Adrenal gland (tissue), 12 donors: ENCODE measurements around the gene IQGAP2. TPM values are rescaled to one million over a fixed set of nuclear protein-coding genes. Genes with fewer than 3 reads are reported as not detected.

Source experiments
- DNase-seq, 7 donors: peaks; one replicate each; pipeline ENCODE4 v3.0.0-alpha.2; 2019 to 2020
- H3K27ac ChIP-seq, 5 donors: fragments of 200-600 bp; sonication (generic) in 4 of 5; 1 replicate in 3 of 5; 2 replicates in 2 of 5; pipeline versions ENCODE4 v1.5.1 to v1.8.0; 2016 to 2020; ENCODE audit warnings: mild to moderate bottlenecking in 1 of 5
- H3K27me3 ChIP-seq: fragments of 200-600 bp; 2 replicates; pipeline ENCODE4 v1.8.0; 2021
- H3K36me3 ChIP-seq, 2 donors: fragments of 200-600 bp; replicated peaks in 1 of 2; 1 replicate in 1 of 2; 2 replicates in 1 of 2; pipeline versions ENCODE4 v1.5.1 to v1.8.0; 2018 to 2022
- H3K4me1 ChIP-seq, 2 donors: fragments of 200-600 bp; replicated peaks in 1 of 2; 1 replicate in 1 of 2; 2 replicates in 1 of 2; pipeline versions ENCODE4 v1.5.1 to v1.8.0; 2018 to 2021
- H3K4me3 ChIP-seq, 4 donors: fragments of 200-600 bp; sonication (generic) in 3 of 4; one replicate each; pipeline ENCODE4 v1.5.1; 2016 to 2018
- H3K9me3 ChIP-seq, 3 donors: fragments of 200-600 bp; sonication (generic) in 1 of 3; replicated peaks in 1 of 3; 1 replicate in 2 of 3; 2 replicates in 1 of 3; pipeline versions ENCODE4 v1.5.1 to v1.8.0; 2016 to 2021
- POLR2A ChIP-seq, 2 donors: fragments of 450-650 bp; IDR thresholded peaks; one replicate each; pipeline ENCODE4 v1.6.1; 2017; ENCODE audit warnings: antibody characterized with exemption in 2 of 2, mild to moderate bottlenecking in 2 of 2, moderate library complexity in 1 of 2
- WGBS, 4 donors: extraction: QIAGEN DNeasy Blood & Tissue Kit in 2 of 4; methylation state at CpG; one replicate each; pipeline versions ENCODE4 v1.1.5 to v1.1.7; 2013 to 2017; 5-methylcytosine and 5-hydroxymethylcytosine counted together
- intact Hi-C, 2 donors: fragments of 100-400 bp; cut with DNase I; formaldehyde crosslinking; loops; one replicate each; pipeline versions ENCODE4 v1.14.1 to v1.15.0; 2022 to 2023
- polyA plus RNA-seq, 3 donors: library from polyadenylated mRNA; stranded (reverse); fragments of 200-250 nt in 2 of 3; fragments of 350-450 nt in 1 of 3; fragmentation: Illumina TruSeq in 1 of 3; extraction: RNeasy Lipid Tissue Mini Kit (QIAGEN cat#74804) in 1 of 3; gene quantifications; one replicate each; pipeline ENCODE4 v1.2.3, GENCODE V29; 2013 to 2014
- total RNA-seq, 9 donors: library from RNA; depleted of rRNA in 4 of 9; stranded (reverse); fragments of >200 nt in 4 of 9; fragments of 120-200 nt in 1 of 9; fragmentation: NEBNext Ultra II Directional in 1 of 9; extraction: Animal tissue kit (Norgen Biotek cat#: 25700) in 1 of 9; gene quantifications; one replicate each; pipeline versions ENCODE4 v1.1.0 to v1.2.4, GENCODE V29; 2013 to 2023
- TF ChIP-seq, protein P1 (sequence below), 6 experiments: fragments of 450-650 bp in 4 of 6; fragments of 200-600 bp in 2 of 6; sonication (generic) in 1 of 6; IDR thresholded peaks; 1 replicate in 5 of 6; 2 replicates in 1 of 6; pipeline versions ENCODE4 v1.5.1 to v1.8.0; 2016 to 2021; ENCODE audit warnings: antibody characterized with exemption in 6 of 6, mild to moderate bottlenecking in 2 of 6, moderate library complexity in 1 of 6
- donor health status: healthy with polysubstance abuse.
- donor health status: Bipolar disorder and iron deficiency.
- donor health status: DM: yes; HTN: yes; CAD: no.
- donor health status: DM: no; HTN: no; CAD: no.
- donor health status: DM: no; HTN: no; CAD: no.
- donor health status: DM: yes; HTN: yes; CAD: no.

The IQGAP2 gene
- total and polyA plus RNA-seq, 12 donors = 14.9 to 77.3 (median 36.1) TPM

DNA sequence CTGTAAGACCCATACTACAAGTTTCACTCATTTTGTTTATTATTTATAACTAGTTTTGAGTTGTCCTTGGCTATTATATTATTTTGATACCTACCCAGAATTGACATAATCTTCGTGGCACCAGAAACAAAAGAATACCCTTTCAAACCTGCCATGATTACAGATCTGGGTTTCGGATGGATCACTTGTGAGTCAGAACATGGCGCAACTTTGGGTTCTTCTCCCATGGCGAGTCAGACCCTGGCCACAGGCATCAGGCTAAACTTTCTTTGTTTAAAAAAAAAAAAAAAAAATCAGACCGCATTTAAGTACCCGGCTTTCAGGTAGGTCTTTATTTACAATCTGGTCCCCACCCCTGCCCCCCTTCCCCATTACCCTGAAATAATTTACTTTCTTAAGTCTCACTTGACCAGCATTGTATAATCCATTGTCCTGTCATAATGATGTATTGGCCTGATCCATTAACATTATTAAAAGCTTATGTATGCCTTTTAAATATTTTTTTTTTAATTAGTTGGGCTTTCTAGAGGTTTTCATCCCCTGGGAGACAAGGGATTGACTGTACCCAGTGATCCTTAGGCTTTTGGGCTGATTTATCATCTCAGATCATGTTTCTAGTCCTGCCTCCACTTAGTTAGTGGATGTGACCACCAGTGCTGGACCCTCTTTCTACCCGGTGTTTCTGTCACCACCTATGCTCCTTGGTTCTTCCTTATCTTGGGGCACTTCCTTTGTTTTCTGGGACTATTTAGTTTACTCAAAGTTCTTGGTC lies 176.3 kb downstream of the IQGAP2 start:
- intact Hi-C loops = loop anchor here in 1 of 2 donors (10.0 kb wide), 1 partner anchor 245 kb away; no protein-coding TSS in a partner anchor
- peak in 1 of 7 donors; percentile 12 for DNase-seq
- no peak overlapping the region for H3K27ac ChIP-seq
- H3K9me3 ChIP-seq = no peaks in the 10 kb centered on the region
- H3K4me3 ChIP-seq = no peak overlapping the region
- no peaks in the 10 kb centered on the region for H3K36me3 ChIP-seq
- H3K4me1 ChIP-seq = peaks cover 9 to 23% of the 10 kb centered on the region in 2 donors
- TF ChIP-seq POLR2A (IDR thresholded peaks at IDR 0.05) = no peak
- TF ChIP-seq, protein P1, sequence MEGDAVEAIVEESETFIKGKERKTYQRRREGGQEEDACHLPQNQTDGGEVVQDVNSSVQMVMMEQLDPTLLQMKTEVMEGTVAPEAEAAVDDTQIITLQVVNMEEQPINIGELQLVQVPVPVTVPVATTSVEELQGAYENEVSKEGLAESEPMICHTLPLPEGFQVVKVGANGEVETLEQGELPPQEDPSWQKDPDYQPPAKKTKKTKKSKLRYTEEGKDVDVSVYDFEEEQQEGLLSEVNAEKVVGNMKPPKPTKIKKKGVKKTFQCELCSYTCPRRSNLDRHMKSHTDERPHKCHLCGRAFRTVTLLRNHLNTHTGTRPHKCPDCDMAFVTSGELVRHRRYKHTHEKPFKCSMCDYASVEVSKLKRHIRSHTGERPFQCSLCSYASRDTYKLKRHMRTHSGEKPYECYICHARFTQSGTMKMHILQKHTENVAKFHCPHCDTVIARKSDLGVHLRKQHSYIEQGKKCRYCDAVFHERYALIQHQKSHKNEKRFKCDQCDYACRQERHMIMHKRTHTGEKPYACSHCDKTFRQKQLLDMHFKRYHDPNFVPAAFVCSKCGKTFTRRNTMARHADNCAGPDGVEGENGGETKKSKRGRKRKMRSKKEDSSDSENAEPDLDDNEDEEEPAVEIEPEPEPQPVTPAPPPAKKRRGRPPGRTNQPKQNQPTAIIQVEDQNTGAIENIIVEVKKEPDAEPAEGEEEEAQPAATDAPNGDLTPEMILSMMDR (IDR thresholded peaks at IDR 0.05) = no peak
- no peaks in the 10 kb centered on the region for H3K27me3 ChIP-seq
- 79 to 86% (median 81%) methylated on average over 7 of the region's 7 CpGs for WGBS, 4 donors

DNA sequence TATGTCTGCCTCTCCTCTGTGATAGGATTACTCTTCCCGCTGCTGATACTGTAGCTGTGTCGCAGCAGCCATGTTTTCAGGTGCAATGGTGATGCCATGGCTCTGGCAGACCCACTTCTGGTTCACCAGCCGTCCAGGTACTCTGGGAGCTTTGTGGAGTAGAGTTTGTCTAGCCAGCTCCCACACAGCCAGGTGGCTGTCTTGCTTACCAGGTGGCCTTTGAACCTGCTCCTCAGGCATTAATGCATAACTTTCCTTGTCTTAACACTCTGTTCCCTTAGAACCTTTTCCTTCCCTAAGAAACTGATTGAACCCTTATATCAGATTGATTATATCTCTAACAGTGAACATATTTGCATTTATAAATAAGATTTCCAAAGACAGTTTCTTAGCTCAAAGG lies 177.9 kb downstream of the IQGAP2 start:
- DNase-seq = no peak
- 74 to 95% (median 89%) methylated on average over 3 of the region's 3 CpGs for WGBS, 4 donors
- Histone ChIP-seq H3K27me3 (no peaks in the 10 kb centered on the region), H3K36me3 (no peaks in the 10 kb centered on the region), H3K27ac (peak overlapping the region in 2 of 5 donors; percentile 41 to 59), H3K9me3 (no peaks in the 10 kb centered on the region), H3K4me1 (peaks cover 9 to 23% of the 10 kb centered on the region in 2 donors), H3K4me3 (no peak overlapping the region)
- intact Hi-C loops = no loop called here
- TF ChIP-seq, protein P1 (IDR thresholded peaks at IDR 0.05) = no peak
- no peak for TF ChIP-seq POLR2A (IDR thresholded peaks at IDR 0.05)

DNA sequence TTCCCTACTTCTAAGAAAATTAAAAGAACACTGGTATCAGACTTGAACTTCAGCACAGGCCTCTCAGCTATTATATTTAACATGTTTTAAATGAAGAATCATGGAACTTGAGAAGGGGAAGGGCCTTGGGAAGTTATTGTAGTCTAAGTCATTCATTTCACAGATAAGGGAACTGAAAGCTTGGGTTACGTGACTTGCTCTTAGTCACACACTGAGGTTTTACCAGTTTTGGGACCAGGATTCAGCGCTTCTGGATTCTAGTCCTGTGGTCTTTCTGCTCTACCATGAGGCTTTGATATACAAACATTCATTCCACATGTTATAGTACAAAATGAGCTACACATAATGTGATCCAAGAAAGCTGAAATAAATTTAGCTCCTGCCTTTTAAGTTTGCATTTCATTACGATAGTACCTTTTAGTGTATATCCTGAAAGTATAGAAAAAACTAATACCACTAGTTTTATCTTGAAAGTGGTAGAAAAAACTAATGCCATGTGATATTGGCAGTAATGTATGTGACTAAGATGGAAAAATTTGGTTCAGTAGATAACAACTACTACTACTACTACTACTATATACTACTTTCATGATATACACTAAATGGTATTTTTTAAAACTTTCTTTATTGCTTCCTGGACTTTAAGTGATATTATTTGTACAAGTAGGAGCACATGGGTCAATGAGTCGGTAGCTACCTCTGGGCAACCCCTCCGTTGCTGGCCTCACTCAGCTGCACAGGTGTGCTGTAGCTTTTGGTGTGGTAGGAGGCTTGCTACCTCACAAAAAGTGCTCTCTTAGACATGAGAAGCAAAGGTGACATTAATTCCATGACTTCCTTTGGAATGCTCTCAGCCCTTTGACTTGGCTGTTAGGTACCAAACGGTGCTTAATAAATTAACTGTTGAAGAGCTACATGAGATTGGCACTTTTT lies 179.4 kb downstream of the IQGAP2 start:
- intact Hi-C loops = no loop called here
- TF ChIP-seq POLR2A (IDR thresholded peaks at IDR 0.05) = no peak
- TF ChIP-seq, protein P1 (IDR thresholded peaks at IDR 0.05) = no peak
- H3K4me3 ChIP-seq = no peak overlapping the region
- no peaks in the 10 kb centered on the region for H3K27me3 ChIP-seq
- WGBS, 4 donors = 61 to 75% (median 70%) methylated on average over 6 of the region's 6 CpGs
- H3K36me3 ChIP-seq = no peaks in the 10 kb centered on the region
- H3K9me3 ChIP-seq = no peaks in the 10 kb centered on the region
- DNase-seq = peak in 4 of 7 donors; percentile 27 to 43 (median 39)
- peak overlapping the region in 3 of 5 donors; percentile 39 to 41 (median 39) for H3K27ac ChIP-seq
- H3K4me1 ChIP-seq = peaks cover 9 to 23% of the 10 kb centered on the region in 2 donors
